ENCODE data around the gene SMIM29.
A peak's percentile ranks its signal among the peaks of the same experiment; 100 is the strongest.
"Not testable (repeated sequence)": the region's sequence is repeated elsewhere in the genome, so short reads cannot be mapped to it uniquely, and the experiment has no call there.

Gene SMIM29

GRCh38 chr6:34267746-34268145, 18.9 kb upstream of the SMIM29 start:
- no peak for DNase-seq

DNA sequence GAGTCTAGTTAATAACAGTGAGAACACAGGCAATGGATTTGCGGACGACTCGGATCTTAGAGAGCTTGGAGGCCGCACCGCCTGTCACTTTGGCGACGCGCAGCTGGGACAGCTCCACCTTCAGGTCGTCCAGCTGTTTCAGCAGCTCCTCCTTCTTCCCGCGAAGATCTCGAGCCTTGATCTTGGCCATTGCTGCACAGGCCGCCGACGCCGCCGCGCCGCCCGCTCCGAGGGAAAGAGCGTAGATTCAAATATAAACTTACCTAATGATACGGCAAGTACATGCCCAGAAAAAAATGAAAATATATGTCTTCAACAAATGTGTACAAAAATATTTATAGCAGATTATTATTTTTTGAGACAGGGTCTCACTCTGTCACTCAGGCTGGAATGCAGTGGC, 14.7 kb upstream of the SMIM29 start:
- DNase-seq: not testable (repeated sequence)

DNA sequence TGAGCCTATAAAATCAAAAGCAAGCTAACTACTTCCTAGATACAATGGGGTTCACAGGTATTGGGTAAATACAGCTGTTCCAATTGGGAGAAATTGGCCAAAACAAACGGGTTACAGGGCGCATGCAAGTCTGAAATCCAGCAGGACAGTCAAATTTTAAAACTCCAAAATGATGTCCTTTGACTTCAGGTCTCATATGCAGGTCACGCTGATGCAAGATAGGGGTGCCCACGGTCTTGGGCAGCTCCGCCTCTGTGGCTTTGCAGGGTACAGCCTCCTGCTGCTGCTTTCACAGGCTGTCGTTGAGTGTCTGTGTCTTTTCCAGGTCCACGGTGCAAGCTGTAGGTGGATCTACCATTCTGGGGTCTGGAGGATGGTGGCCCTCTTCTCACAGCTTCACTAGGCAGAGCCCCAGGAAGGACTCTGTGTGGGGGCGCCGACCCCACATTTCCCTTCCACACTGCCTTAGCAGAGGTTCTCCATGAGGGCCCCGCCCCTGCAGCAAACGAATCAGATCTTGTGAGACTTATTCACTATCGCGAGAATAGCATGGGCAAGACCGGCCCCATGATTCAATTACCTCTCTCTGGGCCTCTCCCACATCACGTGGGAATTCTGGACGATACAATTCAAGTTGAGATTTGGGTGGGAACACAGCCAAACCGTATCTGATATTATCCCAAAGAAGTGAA, 11.9 kb upstream of the SMIM29 start:
- DNase-seq: no peak

GRCh38 chr6:34259529-34260069, 10.8 kb upstream of the SMIM29 start:
- DNase-seq: no peak

DNA sequence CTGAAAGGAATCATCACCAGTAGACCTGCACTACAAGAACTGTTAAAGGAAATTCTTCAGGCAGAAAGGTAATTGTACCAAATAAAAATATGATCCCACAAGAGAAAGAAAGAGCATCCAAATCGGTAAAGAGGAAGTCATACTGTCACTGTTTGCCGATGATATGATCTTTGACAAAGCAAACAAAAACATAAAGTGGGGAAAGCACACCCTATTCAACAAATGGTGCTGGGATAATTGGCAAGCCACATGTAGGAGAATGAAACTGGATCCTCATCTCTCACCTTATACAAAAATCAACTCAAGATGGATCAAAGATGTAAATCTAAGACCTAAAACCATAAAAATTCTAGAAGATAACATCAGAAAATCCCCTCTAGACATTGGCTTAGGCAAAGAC, 3.6 kb upstream of the SMIM29 start:
- DNase-seq: not testable (repeated sequence)

DNA sequence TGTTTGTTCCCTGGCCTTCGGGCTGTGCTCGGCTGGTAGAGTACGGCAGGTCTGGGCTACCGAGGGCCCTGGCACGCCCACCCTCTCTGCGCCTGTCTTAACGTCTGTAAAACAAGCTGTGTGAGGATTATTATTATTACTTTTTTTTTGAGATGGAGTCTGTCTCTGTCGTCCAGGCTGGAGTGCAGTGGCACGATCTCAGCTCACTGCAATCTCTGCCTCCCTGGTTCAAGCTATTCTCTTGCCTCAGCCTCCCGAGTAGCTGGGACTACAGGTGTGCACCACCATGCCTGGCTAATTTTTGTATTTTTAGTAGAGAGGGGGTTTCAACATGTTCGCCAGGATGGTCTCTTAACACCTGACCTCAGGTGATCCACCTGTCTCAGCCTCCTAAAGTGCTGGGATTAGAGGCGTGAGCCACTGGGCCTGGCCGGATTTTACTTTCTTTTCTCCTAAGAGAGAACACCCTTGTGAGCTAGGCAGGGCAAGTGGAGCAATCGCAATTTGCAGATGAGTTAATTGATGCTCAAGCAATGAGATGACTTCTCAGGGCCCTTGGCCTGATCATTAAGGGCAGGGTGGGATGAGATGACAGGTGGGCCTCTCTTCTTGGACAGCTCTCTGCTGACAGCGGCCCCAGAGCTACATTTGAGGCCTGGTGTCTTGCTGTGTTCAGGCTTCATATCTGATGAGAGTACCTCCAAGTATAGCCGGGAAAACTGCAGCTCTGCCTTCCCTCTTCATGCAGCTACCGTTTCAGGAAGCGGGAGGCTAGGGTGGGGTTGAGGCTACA, 859 bp upstream of the SMIM29 start:
- no peak for DNase-seq

- DNase-seq: peak; percentile 45
Measured at GRCh38 chr6:34248198-34248726, 544 bp downstream of the SMIM29 start.

- DNase-seq: no peak
Measured at GRCh38 chr6:34247481-34248197, 1.2 kb downstream of the SMIM29 start.

DNA sequence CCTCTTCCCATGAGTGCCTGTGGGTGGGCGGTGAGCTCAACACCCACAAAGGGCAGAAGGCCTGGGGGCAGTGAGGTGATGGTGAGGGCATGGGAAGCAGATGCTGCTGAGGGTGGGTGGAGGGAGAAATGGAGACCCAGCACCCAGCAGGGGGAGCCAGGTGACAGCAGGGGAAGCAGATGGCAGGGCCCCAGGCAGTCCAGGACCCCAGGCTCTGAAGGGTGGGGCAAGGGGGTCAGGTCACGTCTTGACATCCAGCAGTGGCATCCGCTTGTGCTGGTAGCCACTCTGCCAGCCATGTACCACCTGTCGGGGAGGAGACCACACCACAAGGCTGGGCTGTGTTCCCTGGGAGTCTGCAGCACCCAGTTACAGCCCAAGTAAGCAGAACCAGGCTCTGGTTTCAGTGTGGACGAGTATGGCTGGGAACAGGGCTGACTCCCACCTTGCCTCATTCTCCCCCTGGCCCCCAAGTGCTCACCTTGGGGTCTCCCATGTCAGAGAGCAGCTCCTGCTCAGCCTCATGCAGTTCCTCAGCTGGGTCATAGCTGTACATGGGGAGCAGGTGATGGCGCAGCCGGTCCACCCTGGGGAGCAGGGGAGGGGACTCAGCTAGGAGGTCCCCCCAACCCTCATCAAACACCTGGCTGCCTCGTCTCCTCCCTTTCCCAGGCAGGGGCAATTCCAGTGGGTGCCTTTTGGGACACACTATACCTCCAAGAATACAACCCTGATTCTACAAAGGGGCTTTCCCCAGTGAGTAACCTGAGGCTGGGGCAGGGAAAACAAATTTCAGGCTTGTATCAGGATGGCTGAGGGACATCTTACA, 2.0 kb downstream of the SMIM29 start:
- peak; percentile 46 for DNase-seq

DNA sequence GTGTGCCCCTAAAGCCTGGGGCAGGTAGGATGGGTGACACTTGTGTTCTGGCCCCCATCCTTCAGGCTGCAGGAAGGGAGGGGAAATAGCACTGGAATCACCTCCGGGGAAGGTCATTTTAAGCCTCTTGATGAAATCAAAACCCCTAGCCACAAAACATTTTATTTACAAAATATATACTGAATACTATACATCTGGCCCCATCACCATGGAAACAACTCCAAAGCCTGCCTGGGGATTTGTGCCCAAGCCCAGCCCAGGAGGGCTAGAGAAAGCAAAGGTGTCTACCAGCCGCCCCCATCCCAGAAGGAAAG, 2.6 kb downstream of the SMIM29 start:
- no peak for DNase-seq

- DNase-seq: not testable (repeated sequence)
Measured at GRCh38 chr6:34245761-34246140, 3.1 kb downstream of the SMIM29 start.

- DNase-seq: not testable (repeated sequence)
Measured at GRCh38 chr6:34245032-34245760, 3.6 kb downstream of the SMIM29 start.

DNA sequence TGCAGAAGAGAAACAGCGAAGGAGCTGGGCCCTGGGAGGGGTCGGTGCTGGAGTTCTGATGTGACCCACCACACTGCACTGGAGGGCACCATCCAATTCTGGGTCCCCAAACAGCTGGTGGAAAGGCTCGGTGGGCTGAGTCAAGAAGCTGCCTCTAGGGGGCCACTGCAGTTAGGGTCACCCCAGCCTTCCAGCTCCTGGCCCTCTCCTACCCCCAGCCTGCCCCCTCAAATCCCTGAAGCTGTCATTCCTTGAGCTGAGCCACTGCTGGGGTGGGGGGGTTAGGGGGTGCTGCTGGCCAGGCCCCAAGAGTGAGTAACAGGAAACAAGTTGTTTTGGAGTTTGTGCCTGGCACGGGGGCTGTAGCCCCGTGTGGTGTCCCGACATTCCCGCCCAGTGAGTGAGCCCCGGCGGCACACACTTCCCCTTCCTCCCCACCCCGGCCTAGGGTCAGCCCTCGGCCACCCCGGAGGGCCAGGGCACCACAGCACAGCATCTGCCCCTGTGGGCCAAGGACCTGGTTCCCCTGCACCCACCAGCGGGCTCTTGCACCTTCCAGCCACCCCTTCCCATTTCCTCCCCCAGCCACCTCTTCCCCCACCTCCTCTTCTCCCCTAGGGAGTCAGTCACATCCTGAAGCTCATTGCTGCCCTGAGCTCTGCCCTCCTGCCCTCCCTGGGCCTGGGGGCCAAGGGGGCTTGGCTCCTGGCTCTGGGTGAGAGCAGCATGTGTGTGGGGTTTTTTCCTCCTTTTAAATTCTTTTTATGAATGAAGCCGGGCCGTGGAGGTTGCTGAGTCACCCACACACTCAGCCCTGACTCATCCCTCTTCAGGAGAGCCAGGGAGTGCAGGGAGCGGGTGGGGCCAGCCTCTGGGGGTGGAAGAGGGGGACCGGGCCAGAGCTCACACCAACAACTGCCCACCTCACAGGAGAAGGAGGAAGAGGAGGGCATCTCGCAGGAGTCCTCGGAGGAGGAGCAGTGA, 4.6 kb downstream of the SMIM29 start:
- DNase-seq: peak; percentile 80

GRCh38 chr6:34243131-34243771, 5.6 kb downstream of the SMIM29 start:
- DNase-seq: no peak

GRCh38 chr6:34242252-34243130, 6.3 kb downstream of the SMIM29 start:
- peak; percentile 20 for DNase-seq

DNA sequence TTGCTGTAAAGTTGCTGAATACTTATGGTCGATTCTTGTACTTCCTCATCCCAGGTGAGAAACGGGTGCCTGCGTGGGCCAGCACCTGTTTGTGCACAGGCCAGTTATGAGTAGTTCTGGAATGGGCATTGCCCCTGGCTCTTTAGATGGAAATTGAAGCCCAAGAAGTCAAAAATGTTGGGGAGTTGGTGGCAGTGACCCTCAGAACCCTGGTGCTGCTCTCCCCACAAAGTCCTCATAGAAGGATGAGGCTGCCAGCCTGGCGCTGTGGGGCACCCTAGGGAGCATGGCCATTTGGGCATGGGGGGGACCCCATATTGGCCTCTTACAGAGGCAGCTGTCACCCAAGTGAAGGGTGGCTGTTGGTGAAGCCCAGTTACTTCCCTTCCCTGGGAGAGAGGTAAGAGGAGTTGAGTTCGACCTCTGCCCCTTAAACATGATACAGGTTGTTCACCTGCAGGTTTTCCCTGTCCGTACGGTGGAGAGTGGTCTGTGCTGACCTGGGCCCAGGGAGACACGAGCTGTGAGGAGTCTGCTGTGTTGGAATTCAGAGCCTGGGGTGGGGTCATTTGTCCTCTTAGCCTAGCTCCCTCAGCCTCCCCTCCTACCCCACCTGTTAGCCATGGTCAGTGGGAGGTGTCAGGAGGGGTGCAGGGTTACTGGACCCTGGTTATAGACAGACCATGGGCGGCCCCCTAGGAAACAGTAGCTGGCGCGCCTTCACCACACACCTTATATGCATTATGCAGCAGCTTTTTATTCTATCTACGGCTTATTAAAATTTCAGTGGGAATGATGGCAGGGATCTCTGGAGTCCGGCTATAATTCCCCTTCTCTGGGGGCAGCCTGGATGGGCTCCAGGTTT, 7.2 kb downstream of the SMIM29 start:
- DNase-seq: no peak

DNA sequence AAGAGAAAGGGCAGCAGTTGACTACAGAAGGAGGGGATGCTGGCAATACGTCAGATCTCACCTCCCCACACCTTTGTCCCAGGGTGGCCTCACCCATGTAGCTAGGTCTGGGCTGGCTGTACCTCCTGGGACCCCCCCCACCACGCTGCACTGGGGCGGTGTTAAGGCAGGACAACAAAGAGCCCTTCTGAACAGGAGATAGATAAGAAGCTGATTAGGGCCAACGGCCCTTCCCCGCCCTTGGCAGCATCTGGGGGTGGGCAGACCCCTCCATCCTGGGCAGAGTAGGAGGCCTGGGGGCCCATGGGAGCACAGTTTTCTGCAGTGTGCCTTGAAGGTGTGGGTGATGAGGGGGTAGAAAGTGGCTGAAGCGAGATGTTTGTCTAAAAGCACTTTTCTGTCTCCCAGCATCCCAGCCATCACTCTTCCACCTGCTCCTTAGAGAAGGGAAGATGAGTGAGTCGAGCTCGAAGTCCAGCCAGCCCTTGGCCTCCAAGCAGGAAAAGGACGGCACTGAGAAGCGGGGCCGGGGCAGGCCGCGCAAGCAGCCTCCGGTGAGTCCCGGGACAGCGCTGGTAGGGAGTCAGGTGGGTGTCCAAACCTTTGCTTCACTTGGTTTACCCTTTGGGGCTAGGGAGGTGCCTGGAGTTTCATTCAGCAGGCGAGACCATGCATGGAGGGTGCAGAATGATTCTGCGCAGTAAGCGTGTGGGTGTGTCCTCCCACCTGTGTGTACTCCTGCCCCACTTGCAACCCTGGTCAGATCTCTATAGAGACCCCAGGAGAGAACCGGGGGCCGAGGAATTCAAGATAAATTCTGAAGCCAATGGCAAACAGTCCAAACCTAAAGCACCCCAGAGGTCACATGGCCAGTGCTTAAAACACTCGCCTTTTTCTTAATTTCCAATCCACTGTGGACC, 8.2 kb downstream of the SMIM29 start:
- no peak for DNase-seq
